Left cardiac atrium (tissue), 4 donors: Measurements from ENCODE around the gene GRK3. TPM values are rescaled to one million over a fixed set of nuclear protein-coding genes. Genes with fewer than 3 reads are reported as not detected.

Source experiments
- ATAC-seq, 2 donors: fragments of 200-7000 bp; cut with Tn5 transposase; one replicate each; pipeline ENCODE4 v1.9.1; 2020; ENCODE audit warnings: mild to moderate bottlenecking in 2 of 2, moderate library complexity in 2 of 2
- DNase-seq: peaks from one replicate; pipeline ENCODE4 v3.0.0-alpha.2; 2020
- intact Hi-C, 2 donors: fragments of 100-400 bp; cut with DNase I; formaldehyde crosslinking; loops; one replicate each; pipeline versions ENCODE4 v1.14.1 to v1.15.1; 2022 to 2023
- total RNA-seq, 2 donors: library from RNA; stranded (reverse); fragmentation: NEBNext Ultra II Directional; extraction: Animal tissue kit (Norgen Biotek cat#: 25700); gene quantifications; one replicate each; pipeline ENCODE4 v1.2.1, GENCODE V29; 2021
- donor health status: DM: no; HTN: yes; CAD: no.
- donor health status: DM: no; HTN: yes; CAD: no; lungs with severe emphysema.
- donor health status: DM: yes; HTN: yes; CAD: no.
- donor health status: Dilated cardiomyopathy.

Gene GRK3
- total RNA-seq, 2 donors from 2014 or later, result 12.2 to 20.5 TPM

DNA sequence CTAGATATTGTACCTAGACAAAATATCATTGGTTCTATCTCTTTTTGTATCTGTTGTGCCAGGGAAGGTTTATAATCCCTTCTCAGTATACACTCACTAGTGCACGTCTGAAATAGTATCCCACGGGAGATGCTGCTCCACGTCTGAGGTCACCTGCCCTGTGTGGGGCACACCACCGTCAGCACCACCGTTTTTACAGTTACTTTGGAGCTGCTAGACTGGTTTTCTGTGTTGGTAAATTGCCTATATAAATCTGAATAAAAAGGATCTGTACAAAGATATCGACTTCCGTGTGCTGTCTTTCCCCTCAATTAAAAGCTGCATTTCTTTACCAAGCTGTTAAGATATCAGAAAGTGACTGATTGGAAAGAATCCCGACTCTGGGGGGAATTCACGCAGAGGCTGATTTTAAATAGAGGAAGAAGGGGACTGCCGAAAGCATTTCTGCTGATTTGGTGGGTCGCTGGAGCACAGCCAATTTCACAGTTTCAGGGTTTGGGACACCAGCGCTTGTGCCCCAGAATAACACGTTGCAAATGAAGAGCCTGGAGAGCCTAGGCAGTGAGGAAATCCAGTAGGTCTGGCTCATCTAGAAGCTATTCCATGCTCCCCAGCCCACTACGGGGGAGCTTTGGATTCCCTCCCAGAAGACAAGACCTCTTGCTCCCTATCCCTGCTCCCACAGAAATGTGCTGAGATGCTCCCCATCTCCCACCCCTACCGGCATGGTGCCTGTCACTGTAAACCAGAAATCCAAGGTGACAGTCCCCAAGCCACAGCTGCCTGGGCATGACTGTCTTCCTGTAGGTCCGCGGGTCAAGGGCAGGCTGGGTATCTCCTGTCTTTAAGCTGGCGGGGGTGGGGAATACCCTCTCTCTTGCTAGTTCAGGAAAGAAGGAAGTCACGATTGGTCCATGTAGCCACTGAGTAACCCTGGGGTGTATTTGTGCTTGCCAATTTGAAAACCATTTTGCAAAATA, 164.8 kb downstream of the GRK3 start:
- intact Hi-C loops, result no loop called here
- ATAC-seq, result no peak
- no peak for DNase-seq

DNA sequence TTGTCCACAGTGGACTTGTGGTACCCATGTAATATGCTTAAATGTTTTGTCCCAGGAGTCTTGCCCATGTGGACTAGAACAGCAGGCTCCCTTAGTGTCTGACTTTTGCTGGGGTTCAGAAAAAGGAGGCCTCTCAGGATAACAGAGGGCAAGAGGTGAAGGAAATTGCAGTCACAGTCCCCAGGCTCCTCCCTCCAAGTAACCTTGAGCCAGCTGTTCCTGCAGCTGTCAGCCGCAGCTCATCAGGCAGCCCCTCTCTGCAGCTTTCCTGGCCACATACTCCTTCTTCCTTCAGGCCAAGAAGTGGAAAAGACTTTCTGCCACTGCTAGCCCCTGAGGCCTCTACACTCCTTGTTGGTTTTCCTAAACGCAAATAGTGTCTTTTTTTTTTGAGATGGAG, 171.2 kb downstream of the GRK3 start:
- intact Hi-C loops, result no loop called here
- DNase-seq, result no peak
- no peak for ATAC-seq

DNA sequence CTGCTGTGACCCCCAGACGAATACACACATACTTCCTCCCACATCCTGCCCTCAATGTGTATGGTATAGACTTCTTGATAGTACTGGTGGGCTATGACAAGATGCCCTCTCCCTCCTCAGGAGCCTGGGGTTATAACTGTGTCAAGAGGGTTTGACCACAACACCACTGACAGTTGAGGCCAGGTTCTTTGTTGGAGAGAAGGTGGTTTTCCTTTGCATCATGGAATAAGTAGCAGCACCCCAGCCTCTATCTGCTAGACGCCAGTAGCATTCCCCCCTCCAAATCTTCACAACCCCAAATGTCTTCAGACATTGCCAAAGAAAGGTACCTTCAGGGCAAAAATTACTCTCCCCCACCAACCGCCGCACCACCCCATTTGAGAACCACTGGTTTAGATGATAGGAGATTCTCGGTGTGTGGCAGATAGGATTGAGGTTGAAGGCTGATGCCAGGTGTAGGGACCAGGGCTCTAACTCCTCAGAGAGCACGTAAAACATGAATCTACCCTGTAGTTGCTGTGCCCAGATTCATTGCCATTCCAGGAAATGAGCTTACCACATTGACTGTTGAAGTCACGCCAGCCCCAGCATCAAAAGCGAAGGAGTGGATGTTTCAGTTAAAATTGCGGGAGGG, 172.0 kb downstream of the GRK3 start:
- intact Hi-C loops, result no loop called here
- DNase-seq (no peak), ATAC-seq (no peak)

DNA sequence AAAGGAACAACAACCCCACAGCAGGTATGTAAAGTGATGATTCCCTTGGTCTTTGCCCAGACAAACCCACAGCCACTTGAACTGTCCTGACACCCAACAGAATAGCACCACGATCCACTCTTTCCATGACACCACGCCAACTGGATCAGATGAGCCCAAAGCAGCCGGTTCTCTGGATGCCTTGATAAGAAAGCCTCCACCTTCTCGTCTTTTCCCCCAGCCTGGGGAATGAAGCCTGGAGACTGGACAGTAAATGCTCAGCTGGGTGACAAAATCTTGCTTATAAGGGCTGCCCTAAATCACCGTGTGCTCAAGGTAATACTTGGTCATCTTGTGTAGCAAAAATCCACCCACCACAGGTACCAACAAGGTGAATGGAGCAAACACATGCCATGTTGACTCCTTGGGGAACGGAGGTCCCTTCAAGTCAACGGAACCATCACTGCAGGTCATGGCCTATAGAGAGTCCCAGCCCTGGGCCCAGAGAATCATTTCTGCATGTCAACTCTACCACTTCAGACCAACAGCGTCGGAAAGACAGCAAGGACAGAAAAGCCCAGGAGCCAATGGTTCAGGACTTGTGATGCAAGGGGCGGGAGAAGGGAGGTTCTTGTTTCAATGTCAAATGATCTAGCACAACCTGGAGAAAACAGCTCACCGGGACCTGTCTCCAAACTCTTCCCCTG, 175.3 kb downstream of the GRK3 start:
- intact Hi-C loops, result no loop called here
- no peak for DNase-seq
- no peak for ATAC-seq

DNA sequence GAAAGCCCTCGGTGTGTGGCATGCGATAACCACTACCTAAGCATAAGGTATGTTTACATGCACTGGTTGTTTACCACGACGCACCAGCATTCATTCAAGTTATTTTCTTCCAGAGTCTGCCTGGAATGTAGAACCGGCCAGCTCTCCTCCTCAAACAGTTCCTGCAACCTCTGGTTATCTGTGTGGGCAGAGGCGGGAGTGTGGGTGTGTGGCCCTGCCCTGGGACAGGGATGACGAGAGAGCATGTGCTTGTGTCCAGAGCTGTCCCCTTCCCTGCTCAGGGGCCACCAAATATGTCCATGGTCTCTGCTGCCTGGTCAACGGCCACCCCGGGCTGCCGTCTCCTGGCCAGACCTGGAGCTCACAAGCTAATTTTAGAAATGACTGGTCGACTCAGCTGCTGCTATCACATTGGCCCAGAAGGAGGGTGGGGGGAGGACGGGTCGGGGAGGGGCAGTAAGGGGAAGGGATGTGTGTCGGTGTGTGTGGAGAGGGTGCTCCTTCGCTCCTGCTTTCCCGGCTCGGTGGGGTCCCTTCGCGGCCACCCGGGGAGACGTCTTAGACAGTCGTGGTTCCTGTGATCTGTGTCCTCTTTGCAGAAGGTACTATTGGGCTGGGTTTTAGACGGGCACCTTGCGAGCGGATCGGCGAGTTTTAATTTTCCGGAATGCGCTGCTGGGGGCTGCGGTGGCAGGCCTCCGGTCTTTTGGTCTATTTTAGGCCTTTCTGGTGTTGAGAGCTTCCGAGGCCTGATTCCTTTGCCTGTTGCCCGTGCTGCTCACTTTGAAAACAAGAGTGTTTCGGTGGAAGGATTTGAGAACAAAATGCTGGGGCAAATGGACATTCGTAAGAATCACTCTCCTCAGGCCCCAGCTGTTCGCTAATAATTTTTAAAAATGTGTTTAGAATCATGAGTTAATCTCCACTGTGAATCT, 177.5 kb downstream of the GRK3 start, which contains the start of gene MYO18B:
MYO18B (plus strand) TSS at position 497 of the 935 bp plus-strand sequence. CDS start 18,905 bp downstream, outside the sequence.
- intact Hi-C loops, result no loop called here
- DNase-seq (peak; percentile 64), ATAC-seq (peak; percentile 92 to 94)

DNA sequence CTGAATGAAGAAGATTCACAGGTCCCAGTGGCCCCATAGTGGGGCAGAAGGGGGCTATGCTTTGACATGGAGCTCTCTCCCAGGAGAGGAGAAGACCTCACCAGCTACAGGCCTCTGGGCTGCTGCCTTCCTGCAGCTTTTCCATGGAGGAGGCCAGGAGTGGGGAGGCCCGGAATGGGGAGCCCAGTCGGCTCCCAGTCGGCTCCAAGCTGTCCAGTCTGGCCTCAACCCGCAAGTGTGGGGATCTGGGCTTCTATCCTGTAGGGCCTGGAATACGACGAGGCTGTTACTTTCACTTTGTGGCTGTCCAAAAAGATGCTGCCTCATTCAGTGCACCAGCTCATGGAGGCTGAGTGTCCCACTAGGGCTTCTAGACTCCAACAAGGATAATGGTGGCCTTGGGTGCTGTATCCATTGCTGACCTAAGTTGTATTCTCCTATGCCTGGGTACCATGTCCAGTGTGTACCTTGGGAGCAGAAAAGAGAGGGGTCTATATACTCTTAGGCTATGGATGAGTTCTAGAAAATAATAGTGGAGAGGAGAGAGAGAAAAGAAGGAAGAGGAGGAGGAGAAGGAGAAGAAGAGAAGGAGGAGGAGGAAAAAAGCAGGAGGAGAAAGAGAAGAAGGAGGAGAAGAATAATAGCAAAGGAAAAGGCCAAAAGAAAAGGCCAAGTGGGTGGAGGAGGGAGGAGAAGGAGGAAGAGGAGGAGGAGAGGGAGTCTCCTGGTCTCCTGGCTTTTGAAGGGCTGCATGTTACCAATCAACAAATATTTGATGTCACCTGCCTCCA, 178.6 kb downstream of the GRK3 start:
- intact Hi-C loops, result no loop called here
- ATAC-seq, result no peak
- no peak for DNase-seq

DNA sequence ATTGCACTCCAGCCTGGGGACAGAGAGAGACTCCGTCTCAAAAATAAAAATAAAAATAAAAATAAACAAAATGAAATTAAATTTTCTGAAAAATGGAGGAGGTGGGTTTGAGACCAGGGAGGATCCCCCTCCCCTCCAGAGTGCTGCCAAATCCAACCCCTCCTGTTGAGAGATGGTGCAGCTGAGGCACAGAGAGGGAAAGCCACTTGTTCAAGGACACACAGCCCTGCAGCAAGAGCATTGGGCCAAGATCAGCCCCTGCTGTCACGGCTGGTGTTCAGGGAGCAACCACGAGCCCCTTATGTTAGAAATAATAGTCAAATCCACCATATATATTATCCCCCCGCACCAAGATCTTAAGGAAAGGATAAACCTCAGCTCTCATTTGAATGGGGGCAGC, 180.2 kb downstream of the GRK3 start:
- intact Hi-C loops, result no loop called here
- no peak for DNase-seq

DNA sequence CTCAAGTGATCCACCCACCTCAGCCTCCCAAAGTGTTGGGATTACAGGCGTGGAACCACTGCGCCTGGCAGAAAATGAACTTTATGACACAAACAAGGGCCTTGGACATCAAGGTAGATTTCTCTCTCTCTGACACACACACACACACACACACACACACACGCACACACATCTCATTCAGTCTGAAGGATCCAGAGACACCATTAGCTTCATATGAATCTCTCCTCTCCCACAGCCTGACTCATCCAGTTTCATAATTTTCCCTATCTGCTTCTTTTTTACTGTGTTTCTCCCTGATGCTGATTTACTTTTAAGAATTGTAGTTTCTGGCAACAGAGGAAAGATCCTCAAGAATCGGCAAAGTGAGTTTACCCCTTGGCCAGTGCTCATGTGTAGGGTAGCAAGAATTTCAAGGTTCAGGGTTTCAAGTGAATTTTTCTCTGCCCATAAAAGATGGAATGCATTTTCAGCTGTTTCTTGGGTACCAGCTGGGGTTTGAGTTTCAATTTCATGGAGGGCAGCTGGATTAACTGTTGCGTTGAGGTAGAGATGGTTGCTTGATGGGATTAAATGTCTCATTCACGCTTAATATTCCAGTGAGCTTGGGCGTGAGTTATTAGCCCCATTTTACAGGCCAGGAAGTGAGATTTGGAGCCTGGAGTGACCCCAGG, 181.0 kb downstream of the GRK3 start:
- no peak for DNase-seq
- ATAC-seq, result no peak
- intact Hi-C loops, result no loop called here

More for the DNA sequence above, 180.2 kb downstream of the GRK3 start:
- no peak for ATAC-seq

DNA sequence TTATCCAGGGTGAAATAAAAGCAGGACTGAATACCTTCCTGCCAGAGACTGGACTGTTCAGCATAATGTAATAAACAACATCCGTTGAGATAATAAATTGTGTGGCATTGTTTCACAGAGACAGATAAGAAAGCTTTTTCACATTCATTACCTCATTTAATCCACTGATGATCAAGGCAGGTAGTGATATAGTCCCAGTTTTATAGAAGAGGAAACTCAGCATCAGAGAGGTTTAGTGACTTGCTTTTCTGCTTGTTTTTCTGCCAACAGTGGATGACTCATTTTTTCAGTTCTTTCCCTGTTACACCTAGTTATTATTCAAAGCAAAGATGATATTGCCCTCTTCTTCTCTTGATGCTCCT, 181.5 kb downstream of the GRK3 start:
- ATAC-seq (no peak), DNase-seq (no peak)
- intact Hi-C loops, result no loop called here

DNA sequence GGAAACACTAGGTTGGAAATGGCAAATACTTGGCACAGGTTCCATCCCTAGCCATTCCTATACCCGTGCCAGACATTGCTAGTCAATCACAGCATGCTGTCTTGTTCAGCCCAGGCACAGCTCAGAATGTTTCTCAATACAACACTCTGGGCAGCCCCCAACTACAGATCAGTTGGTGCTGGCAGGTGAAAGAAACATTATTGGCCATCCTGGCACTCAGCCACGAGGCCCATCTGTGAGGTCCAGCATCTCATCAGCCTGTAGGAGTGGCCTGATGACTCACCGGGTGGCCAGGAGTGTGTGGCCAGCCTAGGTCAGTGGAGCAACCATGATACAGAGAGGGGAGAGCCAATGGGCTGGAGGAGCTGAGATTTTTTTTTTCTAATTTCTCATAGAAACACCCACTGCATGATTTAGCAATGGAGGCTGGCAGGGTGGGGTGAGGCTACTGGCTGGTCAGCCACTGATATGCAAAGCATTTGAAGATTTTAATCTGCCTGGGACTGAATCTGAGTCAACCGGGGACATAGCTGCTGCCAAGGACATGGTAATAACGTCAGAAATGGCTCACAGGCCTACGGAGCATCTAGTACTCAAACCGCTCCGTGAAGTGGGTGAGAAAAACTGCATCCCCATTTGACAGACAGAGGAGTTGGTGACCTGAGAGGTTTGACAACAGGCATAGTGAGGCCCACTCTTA, 182.9 kb downstream of the GRK3 start:
- ATAC-seq (peak; percentile 24 to 77), DNase-seq (peak; percentile 76)
- intact Hi-C loops, result no loop called here

DNA sequence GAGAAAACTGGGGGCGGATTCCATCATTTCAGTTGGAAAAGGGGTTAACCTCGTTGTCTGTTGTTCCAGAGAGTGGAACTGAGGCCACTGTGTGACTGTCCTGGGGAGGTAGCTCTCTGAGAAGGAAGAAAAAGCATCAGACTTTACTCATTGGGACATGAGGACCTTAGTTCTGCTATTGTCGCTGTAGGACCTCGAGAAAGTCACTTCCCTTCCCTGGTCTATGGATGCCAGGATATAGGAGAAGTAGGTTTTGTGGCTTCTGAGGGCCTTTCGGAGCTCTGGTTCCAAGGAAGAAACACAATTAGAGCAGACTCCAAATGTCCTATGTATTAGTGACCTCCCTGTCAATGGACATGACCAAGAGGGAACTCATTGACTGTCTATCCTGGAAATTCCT, 183.7 kb downstream of the GRK3 start:
- intact Hi-C loops, result no loop called here
- DNase-seq (no peak), ATAC-seq (no peak)

DNA sequence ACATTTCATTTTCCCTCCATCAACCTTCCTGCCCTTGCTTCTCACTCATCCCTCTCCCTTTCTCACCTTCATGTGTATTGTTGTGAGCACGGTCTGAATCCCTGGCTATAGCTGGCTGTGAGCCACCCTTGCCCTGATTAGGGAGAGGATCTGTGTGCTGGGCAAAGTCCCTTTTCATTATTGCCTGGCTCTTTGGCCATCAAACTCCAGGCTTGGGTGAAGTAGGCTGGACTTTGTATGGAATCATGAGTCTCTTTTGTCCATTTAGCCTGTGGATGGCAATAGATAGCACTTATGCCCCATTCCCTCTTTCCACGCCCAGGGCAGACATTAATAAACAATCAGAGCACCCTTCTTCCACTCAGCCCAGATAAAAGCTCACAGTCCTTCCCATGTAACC, 184.2 kb downstream of the GRK3 start:
- intact Hi-C loops, result no loop called here
- ATAC-seq, result no peak
- no peak for DNase-seq

DNA sequence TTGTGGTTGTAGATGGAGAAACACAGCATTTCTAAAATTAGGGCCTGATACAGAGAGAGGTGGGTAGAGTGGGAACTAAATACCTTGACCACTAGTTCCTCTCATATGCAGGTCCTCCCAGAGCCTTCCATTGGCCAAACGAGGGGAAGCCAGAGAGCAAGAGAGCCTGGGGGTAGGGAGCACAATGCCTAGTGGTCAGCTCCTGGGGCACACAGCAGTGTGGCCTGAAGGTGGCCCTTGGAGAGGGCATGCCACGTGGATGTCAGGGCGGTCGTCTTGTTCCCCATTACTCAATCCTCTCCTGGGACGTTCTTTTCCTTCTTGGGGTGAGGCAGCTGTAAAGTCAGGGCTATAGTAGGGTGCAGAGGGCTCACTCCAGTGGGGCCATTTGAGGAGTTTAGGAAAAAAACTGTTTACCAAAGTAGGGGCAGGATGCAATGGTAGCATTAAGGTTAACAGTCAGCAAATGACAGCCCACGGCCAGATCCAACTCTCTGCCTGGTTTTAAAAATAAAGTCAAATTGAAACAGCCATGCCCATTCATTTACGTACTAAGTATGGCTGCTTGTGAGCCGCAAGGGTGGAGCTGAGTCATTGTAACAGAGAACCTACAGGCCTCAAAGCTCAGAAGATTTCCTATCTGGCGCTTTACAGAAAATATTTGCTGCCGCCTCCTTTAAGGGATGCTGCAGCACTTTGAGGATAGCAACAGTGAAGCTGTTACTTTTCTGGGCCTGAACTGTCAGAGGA, 185.1 kb downstream of the GRK3 start:
- no peak for ATAC-seq
- intact Hi-C loops, result no loop called here

DNA sequence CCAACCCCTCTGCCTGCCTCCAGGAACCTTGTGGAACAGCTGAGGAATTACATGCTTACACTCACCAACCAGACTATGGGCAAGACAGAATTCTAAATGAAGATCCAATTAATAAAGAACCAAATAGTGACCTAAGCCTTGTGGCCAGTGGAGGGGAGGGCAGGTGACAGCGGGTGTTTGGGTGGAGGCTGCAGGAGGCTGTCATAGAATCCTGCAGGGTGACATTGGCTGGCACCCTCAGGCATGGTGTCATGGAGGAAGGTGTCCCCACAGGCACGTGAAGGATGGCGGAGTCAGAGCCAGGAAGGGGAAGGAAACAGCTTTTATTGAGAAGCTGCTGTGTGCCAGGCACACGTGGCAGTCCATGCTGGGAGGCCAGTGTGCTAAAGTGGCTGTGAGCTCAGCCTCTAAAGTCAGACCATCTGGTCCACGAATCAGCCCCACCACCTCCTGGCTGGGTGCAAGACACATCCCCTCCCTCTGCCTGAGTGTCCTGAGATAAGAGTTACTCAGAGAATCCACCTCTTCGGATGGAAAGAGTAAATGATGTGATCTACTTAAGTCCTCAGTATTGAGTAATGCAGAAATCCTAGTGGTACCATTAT, 186.2 kb downstream of the GRK3 start:
- no peak for ATAC-seq
- intact Hi-C loops, result no loop called here

More for the DNA sequence above, 185.1 kb downstream of the GRK3 start:
- DNase-seq, result no peak

DNA sequence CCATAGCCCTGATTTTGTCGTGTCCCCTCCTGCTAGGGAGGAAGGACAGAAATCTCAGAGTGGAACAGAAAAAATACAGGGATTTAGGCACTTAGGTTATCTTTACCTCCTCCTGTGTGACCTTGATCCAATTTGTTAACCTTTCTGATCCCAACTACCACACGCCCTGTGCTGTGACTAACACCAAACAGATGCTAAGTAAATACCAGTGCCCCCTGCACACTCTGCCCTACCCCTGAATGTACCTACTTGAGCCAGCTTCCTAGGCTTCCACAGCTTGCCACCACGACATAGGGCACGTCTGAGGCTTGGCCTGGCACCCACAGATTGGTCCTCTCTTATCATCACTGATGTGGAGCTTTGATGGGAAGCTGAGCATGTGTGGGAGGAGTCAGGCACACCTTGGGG, 186.7 kb downstream of the GRK3 start:
- ATAC-seq, result no peak

More for the DNA sequence above, 186.2 kb downstream of the GRK3 start:
- DNase-seq, result peak; percentile 20

More for the DNA sequence above, 186.7 kb downstream of the GRK3 start:
- no peak for DNase-seq
- intact Hi-C loops, result no loop called here
